NT2/D1 (cell line): Measurements from ENCODE around the gene HEBP1.

Experiments used
- SUZ12 ChIP-seq: IDR thresholded peaks from 2 replicates; pipeline ENCODE4 v1.6.1; 2011; ENCODE audit not compliant: insufficient read length, insufficient read depth; ENCODE audit errors: extremely low read depth
- YY1 ChIP-seq: IDR thresholded peaks from 2 replicates; pipeline ENCODE4 v1.6.1; 2011; ENCODE audit not compliant: insufficient read length, insufficient read depth

DNA sequence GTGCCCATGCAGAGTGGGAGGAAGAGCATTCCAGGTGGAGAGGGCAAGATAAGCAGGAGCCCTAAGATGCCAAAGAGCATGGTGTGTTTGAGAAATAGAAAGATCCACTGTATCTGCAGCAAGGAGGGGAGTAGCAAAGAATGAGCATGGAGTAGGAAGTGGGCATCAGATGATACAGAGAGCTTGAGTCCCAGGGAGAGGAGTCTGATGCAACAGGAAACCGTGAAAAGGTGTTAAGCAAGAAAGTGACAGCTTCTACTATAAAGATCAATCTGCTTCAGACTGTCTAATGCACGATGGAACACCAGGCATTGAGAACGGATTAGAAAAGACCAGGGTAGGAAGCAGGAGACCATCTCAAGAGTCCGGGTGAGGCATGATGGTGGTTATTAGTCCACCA, 35.8 kb downstream of the HEBP1 start:
- TF ChIP-seq YY1 (no peak), SUZ12 (no peak)
